ENCODE measurements around the gene LRRC74B. TPM values are rescaled to one million over a fixed set of nuclear protein-coding genes. Genes with fewer than 3 reads are reported as not detected.

Gene LRRC74B, protein sequence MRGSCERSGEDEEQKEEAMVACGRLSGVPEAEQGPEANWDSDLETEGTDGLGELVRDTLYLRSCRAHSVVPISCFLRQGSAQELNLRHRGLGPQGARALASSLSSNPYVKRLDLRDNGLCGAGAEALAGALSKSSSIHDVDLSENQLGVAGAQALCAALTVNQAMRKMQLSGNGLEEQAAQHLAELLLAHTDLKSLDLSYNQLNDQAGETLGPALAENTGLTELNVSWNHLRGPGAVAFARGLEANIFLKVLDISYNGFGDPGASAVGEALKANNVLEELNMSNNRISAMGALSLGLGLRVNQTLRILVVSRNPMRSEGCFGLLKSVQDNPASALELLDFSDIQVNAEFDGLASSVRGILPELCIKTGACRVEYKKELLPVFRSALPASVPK
- total RNA-seq (2013) = not detected
- polyA plus RNA-seq (not detected), polyA minus RNA-seq (not detected in 2 replicates), total RNA-seq (0 to 1.7 (median 0.11) reads per million in 11 experiments)

DNA sequence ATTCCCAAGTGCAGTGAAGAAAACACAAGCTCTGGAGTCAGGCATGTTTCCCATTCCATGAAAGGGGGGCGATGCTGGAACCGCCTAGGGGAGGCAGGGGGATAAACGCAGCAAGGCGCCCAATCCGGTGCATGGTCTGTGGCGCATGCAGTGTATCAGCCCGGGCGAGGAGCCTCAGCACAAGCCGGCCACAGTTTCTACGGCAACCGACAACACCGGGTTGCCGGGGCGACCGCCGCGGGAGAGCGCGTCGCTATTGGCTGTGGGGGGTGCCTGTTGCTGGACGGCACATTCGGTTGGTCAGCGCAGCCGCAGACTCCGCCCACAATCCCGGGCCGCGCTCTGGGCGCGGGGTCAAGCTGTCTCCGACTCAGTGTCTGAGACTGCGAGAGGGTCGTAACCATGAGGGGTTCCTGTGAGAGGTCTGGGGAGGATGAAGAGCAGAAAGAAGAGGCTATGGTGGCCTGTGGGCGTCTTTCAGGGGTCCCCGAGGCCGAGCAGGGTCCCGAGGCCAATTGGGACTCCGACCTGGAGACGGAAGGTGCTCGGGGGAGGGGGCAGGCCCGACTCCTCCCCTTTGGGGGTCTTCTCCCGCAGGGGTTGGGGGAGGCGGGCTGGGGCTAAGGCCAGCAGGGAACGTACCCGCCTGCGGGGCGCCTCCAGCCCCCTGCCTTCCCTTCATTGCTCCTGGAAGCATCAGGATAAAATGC lies at the start of gene LRRC74B:
LRRC74B (plus strand) TSS at position 362 of the 710 bp plus-strand sequence; CDS start at position 403, 41 bp downstream.
- no peaks in the 10 kb centered on the region for H4K20me1 ChIP-seq (ENCODE audit: insufficient read depth, low read length)
- H3K4me3 ChIP-seq (replicated peaks in 1 of 3; ENCODE audit: low read depth in 2 of 3, low read length in 3 of 3) = peak within 1 kb of the TSS in 2 of 3 experiments; percentile 13 to 68
- TF ChIP-seq, protein P1, sequence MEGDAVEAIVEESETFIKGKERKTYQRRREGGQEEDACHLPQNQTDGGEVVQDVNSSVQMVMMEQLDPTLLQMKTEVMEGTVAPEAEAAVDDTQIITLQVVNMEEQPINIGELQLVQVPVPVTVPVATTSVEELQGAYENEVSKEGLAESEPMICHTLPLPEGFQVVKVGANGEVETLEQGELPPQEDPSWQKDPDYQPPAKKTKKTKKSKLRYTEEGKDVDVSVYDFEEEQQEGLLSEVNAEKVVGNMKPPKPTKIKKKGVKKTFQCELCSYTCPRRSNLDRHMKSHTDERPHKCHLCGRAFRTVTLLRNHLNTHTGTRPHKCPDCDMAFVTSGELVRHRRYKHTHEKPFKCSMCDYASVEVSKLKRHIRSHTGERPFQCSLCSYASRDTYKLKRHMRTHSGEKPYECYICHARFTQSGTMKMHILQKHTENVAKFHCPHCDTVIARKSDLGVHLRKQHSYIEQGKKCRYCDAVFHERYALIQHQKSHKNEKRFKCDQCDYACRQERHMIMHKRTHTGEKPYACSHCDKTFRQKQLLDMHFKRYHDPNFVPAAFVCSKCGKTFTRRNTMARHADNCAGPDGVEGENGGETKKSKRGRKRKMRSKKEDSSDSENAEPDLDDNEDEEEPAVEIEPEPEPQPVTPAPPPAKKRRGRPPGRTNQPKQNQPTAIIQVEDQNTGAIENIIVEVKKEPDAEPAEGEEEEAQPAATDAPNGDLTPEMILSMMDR (IDR thresholded peaks at IDR 0.05) = no peak
- H3K9me3 ChIP-seq (replicated peaks in 1 of 2; ENCODE audit: control insufficient read depth in 1 of 2, insufficient read depth in 1 of 2, low read length in 2 of 2) = no peaks in the 10 kb centered on the region
- peak; percentile 79 to 86 (median 79) for DNase-seq
- intact Hi-C loops (cut with micrococcal nuclease) = loop anchor here in 1 of 2 donors (10.0 kb wide), 1 partner anchor 61 kb away; the partner anchor contains the start of gene LZTR1
- peak within 1 kb of the TSS; percentile 32 to 94 (median 68) for H3K27ac Mint-ChIP-seq
- peak within 1 kb of the TSS; percentile 70 to 97 for H3K4me3 Mint-ChIP-seq
- H3K9me3 Mint-ChIP-seq = peaks cover 0 to 3% (median 0%) of the 10 kb centered on the region in 7 donors
- H3K36me3 Mint-ChIP-seq = no peaks in the 10 kb centered on the region
- peaks cover 17 to 19% (median 17%) of the 10 kb centered on the region in 3 donors for H3K27me3 Mint-ChIP-seq (ENCODE audit: low read depth in 3 of 3)
- peak within 1 kb of the TSS; percentile 64 for H3K4me2 ChIP-seq (replicated peaks; ENCODE audit: extremely low read depth, low read length, poor library complexity, severe bottlenecking)
- peaks cover 24% of the 10 kb centered on the region for H3K4me1 Mint-ChIP-seq
- WGBS (ENCODE audit: insufficient coverage) = 1% methylated on average over 40 of the region's 47 CpGs
- H3K9ac ChIP-seq (ENCODE audit: insufficient read depth, low read length, poor library complexity, severe bottlenecking) = peak within 1 kb of the TSS; percentile 38
- no peaks in the 10 kb centered on the region for H3K79me2 ChIP-seq (ENCODE audit: insufficient read depth, low read length)
- H3K27ac ChIP-seq (ENCODE audit: low read depth in 1 of 2, low read length in 2 of 2) = no peak within 1 kb of the TSS
- peaks cover 0 to 5% of the 10 kb centered on the region in 2 donors for H3K27me3 ChIP-seq (ENCODE audit: control insufficient read depth in 2 of 2, insufficient read depth in 2 of 2, low read length in 2 of 2)
- no peaks in the 10 kb centered on the region for H3K36me3 ChIP-seq (replicated peaks in 1 of 2; ENCODE audit: control insufficient read depth in 1 of 2, insufficient read depth in 2 of 2, low read length in 2 of 2)
- peak within 1 kb of the TSS; percentile 65 for H2AFZ ChIP-seq (ENCODE audit: insufficient read depth, low read depth, low read length, poor library complexity, severe bottlenecking)
- peaks cover 14 to 21% of the 10 kb centered on the region in 2 donors for H3K4me1 ChIP-seq (ENCODE audit: control insufficient read depth in 1 of 2, insufficient read depth in 2 of 2, low read length in 2 of 2)

DNA sequence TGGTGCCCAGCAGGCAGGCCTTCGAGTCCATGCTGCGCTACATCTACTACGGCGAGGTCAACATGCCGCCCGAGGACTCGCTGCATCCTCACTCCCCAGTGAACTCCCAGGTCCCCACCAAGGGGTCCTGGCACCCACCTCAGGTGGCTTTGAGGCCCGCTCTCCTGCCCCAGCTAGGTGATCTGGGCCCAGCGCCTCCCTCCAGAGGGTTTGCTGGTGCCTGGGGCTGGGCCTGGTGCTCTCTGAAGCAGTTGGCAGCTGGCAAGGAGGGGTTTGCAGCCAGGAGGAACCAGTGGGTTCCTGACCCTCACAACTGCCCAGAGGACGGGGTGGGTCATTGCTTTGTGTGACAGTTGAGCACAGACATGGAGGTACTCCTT lies 49.7 kb upstream of the LRRC74B start:
- H3K79me2 ChIP-seq (ENCODE audit: insufficient read depth, low read length) = peaks cover 9% of the 10 kb centered on the region
- H3K36me3 Mint-ChIP-seq = peaks cover 41 to 75% of the 10 kb centered on the region in 2 donors
- 92% methylated on average over 10 of the region's 10 CpGs for WGBS (ENCODE audit: insufficient coverage)
- H3K4me3 ChIP-seq (replicated peaks in 1 of 3; ENCODE audit: low read depth in 2 of 3, low read length in 3 of 3) = no peak overlapping the region
- H3K4me2 ChIP-seq (replicated peaks; ENCODE audit: extremely low read depth, low read length, poor library complexity, severe bottlenecking) = no peak overlapping the region
- H3K27me3 Mint-ChIP-seq (ENCODE audit: low read depth in 3 of 3) = peaks cover 0 to 6% (median 0%) of the 10 kb centered on the region in 3 donors
- no peak overlapping the region for H3K27ac ChIP-seq (ENCODE audit: low read depth in 1 of 2, low read length in 2 of 2)
- no peak overlapping the region for H3K4me3 Mint-ChIP-seq
- no peaks in the 10 kb centered on the region for H3K27me3 ChIP-seq (ENCODE audit: control insufficient read depth in 2 of 2, insufficient read depth in 2 of 2, low read length in 2 of 2)
- no peaks in the 10 kb centered on the region for H3K9me3 ChIP-seq (replicated peaks in 1 of 2; ENCODE audit: control insufficient read depth in 1 of 2, insufficient read depth in 1 of 2, low read length in 2 of 2)
- intact Hi-C loops (cut with micrococcal nuclease) = no loop called here
- no peak for DNase-seq
- no peaks in the 10 kb centered on the region for H4K20me1 ChIP-seq (ENCODE audit: insufficient read depth, low read length)
- TF ChIP-seq, protein P1 (IDR thresholded peaks at IDR 0.05) = no peak
- H3K4me1 ChIP-seq (ENCODE audit: control insufficient read depth in 1 of 2, insufficient read depth in 2 of 2, low read length in 2 of 2) = peaks cover 8 to 11% of the 10 kb centered on the region in 2 donors
- no peak overlapping the region for H3K9ac ChIP-seq (ENCODE audit: insufficient read depth, low read length, poor library complexity, severe bottlenecking)
- H3K4me1 Mint-ChIP-seq = peaks cover 9% of the 10 kb centered on the region
- H3K36me3 ChIP-seq (replicated peaks in 1 of 2; ENCODE audit: control insufficient read depth in 1 of 2, insufficient read depth in 2 of 2, low read length in 2 of 2) = peaks cover 80 to 92% of the 10 kb centered on the region in 2 donors
- peak overlapping the region in 3 of 7 donors; percentile 33 to 64 (median 41) for H3K27ac Mint-ChIP-seq
- H3K9me3 Mint-ChIP-seq = no peaks in the 10 kb centered on the region
- H2AFZ ChIP-seq (ENCODE audit: insufficient read depth, low read depth, low read length, poor library complexity, severe bottlenecking) = no peak overlapping the region

Measured in CD14-positive monocyte (primary cell).